OCI-LY3 (cell line): ENCODE measurements around the gene RBM8A.

Experiments used
- CTCF ChIP-seq: fragments of 200-600, 300-600 bp; sonication (generic); IDR thresholded peaks from 2 replicates; pipeline ENCODE4 v1.5.1; 2014; ENCODE audit warnings: antibody characterized with exemption, low read length, low read depth
- EZH2phosphoT487 ChIP-seq: fragments of 200-600 bp; shearing (Covaris generic); IDR thresholded peaks from 2 replicates; pipeline ENCODE4 v1.6.1; 2018; ENCODE audit warnings: antibody characterized with exemption, mixed run types, low read depth

DNA sequence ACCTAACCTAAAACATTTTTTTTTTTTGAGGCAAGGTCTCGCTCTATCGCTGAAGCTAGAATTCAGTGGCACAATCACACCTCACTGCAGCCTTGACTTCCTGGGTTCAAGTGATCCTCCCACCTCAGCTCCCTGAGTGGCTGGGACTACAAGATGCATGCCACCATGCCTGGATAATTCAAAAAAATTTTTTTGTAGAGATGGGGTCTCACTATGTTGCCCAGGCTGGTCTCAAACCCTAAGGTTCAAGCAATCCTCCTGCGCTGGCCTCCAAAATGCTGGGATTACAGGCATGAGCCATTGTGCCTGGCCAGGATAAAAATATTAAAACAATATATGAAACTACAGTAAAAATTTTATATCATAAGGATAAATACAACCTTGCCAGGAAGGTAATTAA, 25.6 kb upstream of the RBM8A start:
- TF ChIP-seq CTCF (no peak), EZH2phosphoT487 (no peak)
